ENCODE results near the gene DRC1. TPM values are rescaled to one million over a fixed set of nuclear protein-coding genes. Genes with fewer than 3 reads are reported as not detected.

Gene DRC1
- total RNA-seq, 1 experiment from 2014 or later, result not detected

DNA sequence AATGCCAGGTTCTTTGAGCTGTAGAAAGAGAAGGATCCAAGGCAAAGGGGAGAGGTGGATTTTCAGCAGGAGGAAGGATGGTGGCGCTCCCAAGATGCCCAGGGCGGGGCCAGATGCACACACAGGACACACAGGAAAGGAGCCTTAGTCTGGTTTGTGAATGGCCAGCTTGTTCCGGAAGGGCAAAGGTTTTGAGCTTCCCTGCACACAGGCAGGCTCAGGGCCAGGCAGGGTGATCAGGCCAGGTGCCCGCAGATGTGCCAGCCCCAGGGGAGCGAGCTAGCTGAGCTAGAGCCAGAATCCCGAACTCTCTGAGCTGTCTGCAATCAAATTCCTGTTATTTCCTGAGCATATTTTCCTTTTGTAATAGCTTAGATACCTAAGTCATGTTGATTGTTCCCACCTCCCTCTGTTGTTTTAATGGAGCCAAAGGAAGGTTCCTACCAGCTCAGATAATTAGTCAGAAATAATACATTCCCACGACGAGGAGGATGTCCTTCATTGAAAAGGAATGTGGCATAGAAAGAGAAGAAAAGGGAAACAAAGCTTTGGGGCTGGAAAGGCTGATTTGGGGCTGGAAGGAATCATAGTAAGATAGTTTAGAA is 89.9 kb downstream of the DRC1 start:
- no peak for DNase-seq
- Histone ChIP-seq H3K23ac (ENCODE audit: insufficient read length, low read depth, low read length) (no peak overlapping the region), H3K14ac (ENCODE audit: insufficient read depth, low read length) (no peak overlapping the region; the same call in 1 of the 2 replicates), H3K56ac (ENCODE audit: insufficient read length, low read depth, low read length) (no peak overlapping the region), H3K9me3 (ENCODE audit: control insufficient read depth, low read depth, low read length) (no peaks in the 10 kb centered on the region), H2BK120ac (ENCODE audit: low read depth, low read length, poor library complexity, severe bottlenecking) (no peak overlapping the region), H3T11ph (ENCODE audit: low read length) (no peak overlapping the region), H4K8ac (replicated peaks; ENCODE audit: insufficient read length, low read depth, low read length) (no peak overlapping the region), H4K5ac (ENCODE audit: insufficient read length, low read depth, low read length) (no peak overlapping the region), H2BK15ac (ENCODE audit: low read depth, low read length) (no peak overlapping the region), H3K23me2 (ENCODE audit: insufficient read length, low read depth, low read length, poor library complexity, severe bottlenecking) (no peaks in the 10 kb centered on the region), H3K79me1 (ENCODE audit: insufficient read depth, low read depth, low read length, poor library complexity, severe bottlenecking) (no peaks in the 10 kb centered on the region), H3K9ac (ENCODE audit: extremely low read depth, insufficient read length, low read length) (no peak overlapping the region), H4K91ac (ENCODE audit: insufficient read length, low read depth, low read length) (no peak overlapping the region), H3K27ac (ENCODE audit: insufficient read length, low read depth, low read length) (no peak overlapping the region), H3K4me1 (ENCODE audit: insufficient read depth, low read length) (0 out of 2 replicates have a peak, but pooled peaks cover 2% of the 10 kb centered on the region), H4K20me1 (ENCODE audit: control insufficient read depth, insufficient read depth, insufficient read length) (no peaks in the 10 kb centered on the region), H2AK5ac (ENCODE audit: insufficient read length, low read length) (no peak overlapping the region), H2BK5ac (ENCODE audit: insufficient read length, low read length) (no peak overlapping the region), H3K79me2 (ENCODE audit: insufficient read depth, low read length) (no peaks in the 10 kb centered on the region), H3K4me2 (ENCODE audit: insufficient read depth, insufficient read length, low read length) (no peak overlapping the region), H3K18ac (ENCODE audit: insufficient read length, low read depth, low read length) (no peak overlapping the region), H2AFZ (ENCODE audit: low read length) (no peak overlapping the region), H2BK20ac (ENCODE audit: low read depth, low read length, poor library complexity, severe bottlenecking) (no peak overlapping the region), H3K4ac (ENCODE audit: low read depth, low read length) (no peak overlapping the region), H3K27me3 (ENCODE audit: insufficient read depth, low read length) (no peaks in the 10 kb centered on the region), H2BK12ac (ENCODE audit: insufficient read length, low read depth, low read length) (no peak overlapping the region)
- H3K4me1 Mint-ChIP-seq, result peaks cover 11 to 14% of the 10 kb centered on the region in 2 experiments
- TF ChIP-seq, protein P1, sequence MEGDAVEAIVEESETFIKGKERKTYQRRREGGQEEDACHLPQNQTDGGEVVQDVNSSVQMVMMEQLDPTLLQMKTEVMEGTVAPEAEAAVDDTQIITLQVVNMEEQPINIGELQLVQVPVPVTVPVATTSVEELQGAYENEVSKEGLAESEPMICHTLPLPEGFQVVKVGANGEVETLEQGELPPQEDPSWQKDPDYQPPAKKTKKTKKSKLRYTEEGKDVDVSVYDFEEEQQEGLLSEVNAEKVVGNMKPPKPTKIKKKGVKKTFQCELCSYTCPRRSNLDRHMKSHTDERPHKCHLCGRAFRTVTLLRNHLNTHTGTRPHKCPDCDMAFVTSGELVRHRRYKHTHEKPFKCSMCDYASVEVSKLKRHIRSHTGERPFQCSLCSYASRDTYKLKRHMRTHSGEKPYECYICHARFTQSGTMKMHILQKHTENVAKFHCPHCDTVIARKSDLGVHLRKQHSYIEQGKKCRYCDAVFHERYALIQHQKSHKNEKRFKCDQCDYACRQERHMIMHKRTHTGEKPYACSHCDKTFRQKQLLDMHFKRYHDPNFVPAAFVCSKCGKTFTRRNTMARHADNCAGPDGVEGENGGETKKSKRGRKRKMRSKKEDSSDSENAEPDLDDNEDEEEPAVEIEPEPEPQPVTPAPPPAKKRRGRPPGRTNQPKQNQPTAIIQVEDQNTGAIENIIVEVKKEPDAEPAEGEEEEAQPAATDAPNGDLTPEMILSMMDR (conservative IDR thresholded peaks at IDR 0.05), result no peak
- H3K27ac Mint-ChIP-seq, result no peak overlapping the region
- peaks cover 3% of the 10 kb centered on the region for H3K27me3 Mint-ChIP-seq (ENCODE audit: low read depth)
- no peaks in the 10 kb centered on the region for H3K9me3 Mint-ChIP-seq
- H3K4me3 Mint-ChIP-seq, result no peak overlapping the region
- H3K36me3 Mint-ChIP-seq (ENCODE audit: insufficient read depth in 1 of 3, low read depth in 3 of 3), result no peaks in the 10 kb centered on the region
- WGBS (ENCODE audit: extremely low coverage, insufficient read length, low lambda C conversion rate), result no CpG with 5 or more reads among the region's 8 CpGs
